H9 (cell line): ENCODE data around the gene PAMR1. TPM values are rescaled to one million over a fixed set of nuclear protein-coding genes. Genes with fewer than 3 reads are reported as not detected.

Experiments used
- DNase-seq: peaks from one replicate; pipeline ENCODE4 v3.0.0-alpha.2; 2017
- H2AFZ ChIP-seq: one replicate; pipeline ENCODE4 v1.6.1; 2013; ENCODE audit warnings: mild to moderate bottlenecking, low read length, control low read depth, moderate library complexity
- H2AK5ac ChIP-seq: 2 replicates; pipeline ENCODE4 v1.6.1; 2013; ENCODE audit warnings: low read length, control low read depth, mixed read lengths; ENCODE audit not compliant: insufficient read length
- H2BK120ac ChIP-seq: one replicate; pipeline ENCODE4 v1.6.1; 2013; ENCODE audit warnings: low read depth, mild to moderate bottlenecking, low read length, control low read depth, inconsistent platforms; ENCODE audit not compliant: poor library complexity, severe bottlenecking
- H2BK12ac ChIP-seq: 2 replicates; pipeline ENCODE4 v1.6.1; 2013; ENCODE audit warnings: low read length, control low read depth, mixed read lengths, low read depth; ENCODE audit not compliant: insufficient read length
- H2BK15ac ChIP-seq: 2 replicates; pipeline ENCODE4 v1.6.1; 2013; ENCODE audit warnings: low read depth, low read length, control low read depth
- H2BK20ac ChIP-seq: one replicate; pipeline ENCODE4 v1.6.1; 2013; ENCODE audit warnings: low read depth, mild to moderate bottlenecking, low read length, control low read depth, inconsistent platforms; ENCODE audit not compliant: poor library complexity, severe bottlenecking
- H2BK5ac ChIP-seq: 2 replicates; pipeline ENCODE4 v1.6.1; 2013; ENCODE audit warnings: low read length, control low read depth, mixed read lengths; ENCODE audit not compliant: insufficient read length
- H3K14ac ChIP-seq: 2 replicates; pipeline ENCODE4 v1.6.1; 2013; ENCODE audit warnings: low read length, control low read depth; ENCODE audit not compliant: insufficient read depth
- H3K18ac ChIP-seq: 2 replicates; pipeline ENCODE4 v1.6.1; 2013; ENCODE audit warnings: low read depth, mild to moderate bottlenecking, mixed read lengths, low read length, control low read depth; ENCODE audit not compliant: insufficient read length
- H3K23ac ChIP-seq: 2 replicates; pipeline ENCODE4 v1.6.1; 2013; ENCODE audit warnings: low read length, control low read depth, mixed read lengths, low read depth; ENCODE audit not compliant: insufficient read length
- H3K23me2 ChIP-seq: 2 replicates; pipeline ENCODE4 v1.6.1; 2013; ENCODE audit warnings: low read depth, mild to moderate bottlenecking, mixed read lengths, low read length, control low read depth; ENCODE audit not compliant: insufficient read length, poor library complexity, severe bottlenecking
- H3K27ac ChIP-seq: 2 replicates; pipeline ENCODE4 v1.5.1; 2013; ENCODE audit warnings: low read length, control low read depth, mixed read lengths, low read depth; ENCODE audit not compliant: insufficient read length
- H3K27me3 ChIP-seq: 2 replicates; pipeline ENCODE4 v1.6.1; 2013; ENCODE audit warnings: low read length, control low read depth, inconsistent platforms; ENCODE audit not compliant: insufficient read depth
- H3K4ac ChIP-seq: 2 replicates; pipeline ENCODE4 v1.6.1; 2013; ENCODE audit warnings: low read depth, mild to moderate bottlenecking, control low read depth, inconsistent platforms, low read length, moderate library complexity
- H3K4me1 ChIP-seq: 2 replicates; pipeline ENCODE4 v1.6.1; 2013; ENCODE audit warnings: low read length, control low read depth, inconsistent platforms; ENCODE audit not compliant: insufficient read depth
- H3K4me2 ChIP-seq: 2 replicates; pipeline ENCODE4 v1.6.1; 2013; ENCODE audit warnings: low read length, control low read depth, mixed read lengths; ENCODE audit not compliant: insufficient read length, insufficient read depth
- H3K56ac ChIP-seq: 2 replicates; pipeline ENCODE4 v1.6.1; 2013; ENCODE audit warnings: low read depth, mild to moderate bottlenecking, mixed read lengths, low read length, control low read depth; ENCODE audit not compliant: insufficient read length
- H3K79me1 ChIP-seq: 2 replicates; pipeline ENCODE4 v1.6.1; 2013; ENCODE audit warnings: low read depth, mild to moderate bottlenecking, moderate library complexity, low read length, control low read depth, inconsistent platforms; ENCODE audit not compliant: insufficient read depth, poor library complexity, severe bottlenecking
- H3K79me2 ChIP-seq: 2 replicates; pipeline ENCODE4 v1.6.1; 2013; ENCODE audit warnings: low read length, control low read depth, inconsistent platforms; ENCODE audit not compliant: insufficient read depth
- H3K9ac ChIP-seq: 2 replicates; pipeline ENCODE4 v1.6.1; 2013; ENCODE audit warnings: low read length, control low read depth, mixed read lengths; ENCODE audit not compliant: insufficient read length; ENCODE audit errors: extremely low read depth
- H3K9me3 ChIP-seq: one replicate; pipeline ENCODE4 v1.6.1; 2013; ENCODE audit warnings: low read depth, low read length, inconsistent platforms; ENCODE audit not compliant: control insufficient read depth
- H3T11ph ChIP-seq: one replicate; pipeline ENCODE4 v1.6.1; 2013; ENCODE audit warnings: mild to moderate bottlenecking, low read length, control low read depth, inconsistent platforms
- H4K20me1 ChIP-seq: one replicate; pipeline ENCODE4 v1.6.1; 2013; ENCODE audit not compliant: control insufficient read depth, insufficient read length, insufficient read depth
- H4K5ac ChIP-seq: 2 replicates; pipeline ENCODE4 v1.6.1; 2013; ENCODE audit warnings: low read depth, mild to moderate bottlenecking, mixed read lengths, low read length, control low read depth; ENCODE audit not compliant: insufficient read length
- H4K8ac ChIP-seq: replicated peaks from 2 replicates; pipeline ENCODE4 v1.6.1; 2013; ENCODE audit warnings: low read length, control low read depth, mixed read lengths, low read depth; ENCODE audit not compliant: insufficient read length
- H4K91ac ChIP-seq: 2 replicates; pipeline ENCODE4 v1.6.1; 2013; ENCODE audit warnings: low read depth, mild to moderate bottlenecking, moderate library complexity, mixed read lengths, low read length, control low read depth; ENCODE audit not compliant: insufficient read length
- H3K27ac Mint-ChIP-seq, 3 experiments: 2 replicates in 2 of 3; 3 replicates in 1 of 3; pipeline ENCODE4 v1.8.0; 2020 to 2021; ENCODE audit warnings: mixed read lengths in 3 of 3, mild to moderate bottlenecking in 1 of 3, moderate library complexity in 1 of 3
- H3K27me3 Mint-ChIP-seq: 2 replicates; pipeline ENCODE4 v1.8.0; 2021; ENCODE audit warnings: low read depth, mild to moderate bottlenecking, moderate library complexity, mixed read lengths
- H3K36me3 Mint-ChIP-seq, 3 experiments: 2 replicates in 2 of 3; 3 replicates in 1 of 3; pipeline ENCODE4 v1.8.0; 2020 to 2021; ENCODE audit warnings: low read depth in 3 of 3, mixed read lengths in 3 of 3; ENCODE audit not compliant: insufficient read depth in 1 of 3
- H3K4me1 Mint-ChIP-seq, 2 experiments: 2 replicates each; pipeline ENCODE4 v1.8.0; 2020; ENCODE audit warnings: mixed read lengths in 2 of 2
- H3K4me3 Mint-ChIP-seq, 2 experiments: 2 replicates in 1 of 2; 3 replicates in 1 of 2; pipeline ENCODE4 v1.8.0; 2020 to 2021; ENCODE audit warnings: mild to moderate bottlenecking in 2 of 2, mixed read lengths in 2 of 2, moderate library complexity in 1 of 2
- H3K9me3 Mint-ChIP-seq, 2 experiments: 2 replicates in 1 of 2; 3 replicates in 1 of 2; pipeline ENCODE4 v1.8.0; 2020; ENCODE audit warnings: mild to moderate bottlenecking in 2 of 2, mixed read lengths in 2 of 2, moderate library complexity in 1 of 2
- total RNA-seq: library from RNA; stranded (reverse); gene quantifications from 2 replicates; pipeline ENCODE4 v1.2.1, GENCODE V29; 2021
- TF ChIP-seq, protein P1 (sequence below): fragments of 200-600 bp; sonication (generic); conservative IDR thresholded peaks from 3 replicates; pipeline ENCODE4 v1.8.0; 2021; ENCODE audit warnings: antibody characterized with exemption, mild to moderate bottlenecking

PAMR1 gene
- total RNA-seq, 1 experiment from 2014 or later = 2.4 TPM

GRCh38 chr11:35500744-35501143 is 24.7 kb downstream of the PAMR1 start:
- H2BK5ac ChIP-seq = no peak overlapping the region
- H3K23me2 ChIP-seq = no peaks in the 10 kb centered on the region
- no peaks in the 10 kb centered on the region for H4K20me1 ChIP-seq
- H3K4me1 ChIP-seq = no peaks in the 10 kb centered on the region
- no peak overlapping the region for H2AK5ac ChIP-seq
- no peak overlapping the region for H4K8ac ChIP-seq
- no peak overlapping the region for H3K18ac ChIP-seq
- no peak overlapping the region for H3K9ac ChIP-seq
- no peaks in the 10 kb centered on the region for H3K79me1 ChIP-seq
- H3K4ac ChIP-seq = no peak overlapping the region
- H3K36me3 Mint-ChIP-seq = peaks cover 0 to 15% (median 0%) of the 10 kb centered on the region in 3 experiments; a peak in 2 of 7 replicates
- no peaks in the 10 kb centered on the region for H3K9me3 ChIP-seq
- H3K4me3 Mint-ChIP-seq = no peak overlapping the region
- no peaks in the 10 kb centered on the region for H3K27me3 ChIP-seq
- no peak overlapping the region for H2BK120ac ChIP-seq
- no peak overlapping the region for H3K27ac Mint-ChIP-seq
- no peak overlapping the region for H3K56ac ChIP-seq
- H4K91ac ChIP-seq = no peak overlapping the region
- H2AFZ ChIP-seq = no peak overlapping the region
- no peak overlapping the region for H4K5ac ChIP-seq
- H2BK12ac ChIP-seq = no peak overlapping the region
- no peak overlapping the region for H2BK20ac ChIP-seq
- no peak overlapping the region for H3K23ac ChIP-seq
- H3K79me2 ChIP-seq = no peaks in the 10 kb centered on the region
- H2BK15ac ChIP-seq = no peak overlapping the region
- peaks cover 3% of the 10 kb centered on the region for H3K27me3 Mint-ChIP-seq
- H3K9me3 Mint-ChIP-seq = peaks cover 9 to 26% of the 10 kb centered on the region in 2 experiments
- H3K27ac ChIP-seq = no peak overlapping the region
- peaks cover 6 to 7% of the 10 kb centered on the region in 2 experiments for H3K4me1 Mint-ChIP-seq
- H3T11ph ChIP-seq = no peak overlapping the region
- no peak for DNase-seq
- no peak overlapping the region for H3K14ac ChIP-seq
- TF ChIP-seq, protein P1, sequence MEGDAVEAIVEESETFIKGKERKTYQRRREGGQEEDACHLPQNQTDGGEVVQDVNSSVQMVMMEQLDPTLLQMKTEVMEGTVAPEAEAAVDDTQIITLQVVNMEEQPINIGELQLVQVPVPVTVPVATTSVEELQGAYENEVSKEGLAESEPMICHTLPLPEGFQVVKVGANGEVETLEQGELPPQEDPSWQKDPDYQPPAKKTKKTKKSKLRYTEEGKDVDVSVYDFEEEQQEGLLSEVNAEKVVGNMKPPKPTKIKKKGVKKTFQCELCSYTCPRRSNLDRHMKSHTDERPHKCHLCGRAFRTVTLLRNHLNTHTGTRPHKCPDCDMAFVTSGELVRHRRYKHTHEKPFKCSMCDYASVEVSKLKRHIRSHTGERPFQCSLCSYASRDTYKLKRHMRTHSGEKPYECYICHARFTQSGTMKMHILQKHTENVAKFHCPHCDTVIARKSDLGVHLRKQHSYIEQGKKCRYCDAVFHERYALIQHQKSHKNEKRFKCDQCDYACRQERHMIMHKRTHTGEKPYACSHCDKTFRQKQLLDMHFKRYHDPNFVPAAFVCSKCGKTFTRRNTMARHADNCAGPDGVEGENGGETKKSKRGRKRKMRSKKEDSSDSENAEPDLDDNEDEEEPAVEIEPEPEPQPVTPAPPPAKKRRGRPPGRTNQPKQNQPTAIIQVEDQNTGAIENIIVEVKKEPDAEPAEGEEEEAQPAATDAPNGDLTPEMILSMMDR = no peak
- no peak overlapping the region for H3K4me2 ChIP-seq
